Cardiac fibroblast (primary cell): Measurements from ENCODE around the gene CTSC.

Experiments
- DNase-seq, 2 donors: peaks; one replicate each; pipeline versions ENCODE4 v3.0.0 to v3.0.0-alpha.2; 2010; ENCODE audit warnings: low read depth in 2 of 2
- H3K4me3 ChIP-seq, 2 donors: replicated peaks in 1 of 2; 1 replicate in 1 of 2; 2 replicates in 1 of 2; pipeline ENCODE4 v1.5.1; 2011; ENCODE audit warnings: low read depth in 2 of 2, low read length in 2 of 2, mild to moderate bottlenecking in 2 of 2, moderate library complexity in 1 of 2
- CTCF ChIP-seq: IDR thresholded peaks from one replicate; pipeline ENCODE4 v1.5.1; 2011; ENCODE audit warnings: low read depth, mild to moderate bottlenecking, low read length, inconsistent platforms

Gene CTSC

DNA sequence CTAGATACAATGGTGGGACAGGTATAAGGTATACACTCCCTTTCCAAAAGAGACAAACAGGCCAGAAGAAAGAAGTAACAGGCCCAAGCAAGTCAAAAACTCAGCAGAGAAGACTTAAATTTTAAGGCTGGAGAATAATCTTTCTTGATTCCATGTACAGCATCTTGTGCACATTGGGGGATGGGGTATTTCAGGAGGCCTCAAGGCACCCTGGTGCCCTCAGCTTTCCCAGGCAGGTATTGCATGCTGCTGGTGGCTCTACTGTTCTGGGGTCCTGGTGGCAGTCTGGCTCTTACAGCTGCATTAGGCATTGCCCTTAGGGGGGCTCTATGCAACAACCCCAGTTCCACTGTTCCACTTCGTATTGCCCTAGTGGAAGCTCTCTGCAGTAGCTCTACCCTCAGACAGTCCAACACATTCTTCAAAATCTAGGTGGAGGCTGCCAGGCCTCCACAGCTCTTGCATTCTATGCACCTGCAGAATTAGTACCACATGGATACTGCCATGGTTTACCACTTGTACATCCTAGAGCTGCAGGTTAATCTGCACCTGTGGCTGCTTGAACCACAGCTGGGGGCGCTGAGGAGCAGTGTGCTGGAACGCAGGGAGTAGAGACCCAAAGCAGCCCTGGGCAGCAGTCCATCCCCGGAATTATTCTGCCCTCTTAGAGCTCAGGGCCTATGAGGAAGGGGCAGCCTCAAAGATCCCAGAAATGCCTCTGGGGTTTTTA lies 4.2 kb upstream of the CTSC start:
- TF ChIP-seq CTCF, result no peak
- no peak overlapping the region for H3K4me3 ChIP-seq
- no peak for DNase-seq

DNA sequence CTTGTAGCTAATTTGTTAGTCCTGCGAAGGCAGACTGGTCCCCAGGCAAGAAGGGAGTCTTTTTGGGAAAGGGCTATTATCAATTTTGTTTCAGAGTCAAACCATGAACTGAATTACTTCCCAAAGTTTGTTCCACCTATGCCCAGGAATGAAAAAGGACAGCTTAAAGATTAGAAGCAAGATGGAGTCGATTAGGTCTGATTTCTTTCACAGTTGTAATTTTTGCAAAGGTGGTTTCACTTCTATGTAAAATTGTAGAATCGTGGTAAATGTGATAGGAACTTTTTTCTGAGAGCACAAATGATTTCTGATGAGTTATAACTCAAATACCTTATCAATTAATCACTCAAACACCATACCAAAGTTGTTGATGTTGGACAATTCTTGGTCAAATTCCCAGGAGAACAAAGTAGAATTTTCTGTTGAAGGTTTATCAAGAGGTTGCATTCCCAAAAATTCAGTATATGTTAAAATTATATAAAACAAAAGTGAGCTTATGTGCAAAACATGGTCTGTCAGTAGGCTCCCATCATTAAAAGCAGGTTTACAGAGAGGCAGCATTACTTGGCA lies 2.9 kb upstream of the CTSC start:
- H3K4me3 ChIP-seq, result no peak overlapping the region
- no peak for TF ChIP-seq CTCF
- DNase-seq, result peak in 1 of 2 donors; percentile 71

DNA sequence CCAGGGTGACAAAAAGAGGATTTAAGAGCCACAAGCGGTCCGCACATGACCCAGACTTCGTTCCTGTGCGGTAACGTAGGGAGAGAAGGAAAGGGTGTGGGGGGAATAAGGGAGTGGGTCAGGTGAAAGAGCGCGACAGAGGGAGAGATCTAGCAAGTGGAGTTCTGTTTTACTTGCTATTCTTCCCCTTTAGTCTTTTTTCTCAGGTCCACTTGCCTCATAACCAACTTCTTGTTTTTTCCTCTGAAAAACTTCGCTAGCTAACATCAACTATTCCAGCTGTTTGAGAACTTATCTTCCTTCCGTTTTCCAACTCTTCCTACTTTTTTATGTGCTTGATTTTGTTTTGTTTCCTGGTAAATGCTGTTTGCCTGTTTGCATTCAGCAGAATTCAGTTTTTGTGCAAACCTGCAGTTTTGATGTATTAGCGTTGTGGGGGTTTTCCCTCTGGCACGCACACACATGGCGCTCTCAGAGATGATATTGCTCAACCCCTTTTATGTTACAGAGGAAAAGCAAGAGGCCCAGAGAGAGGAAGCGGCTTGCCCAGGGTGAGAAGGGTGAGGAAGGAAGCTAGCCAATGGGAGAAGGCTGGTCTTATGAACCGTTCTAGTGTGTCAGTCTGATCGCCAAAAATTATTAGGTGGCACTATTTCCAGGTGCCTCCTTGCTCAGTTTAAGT lies 592 bp upstream of the CTSC start:
- no peak for TF ChIP-seq CTCF
- peak overlapping the region; percentile 97 to 98 for H3K4me3 ChIP-seq
- DNase-seq, result peak; percentile 88 to 93

GRCh38 chr11:88335284-88335683 lies 2.3 kb downstream of the CTSC start:
- no peak for TF ChIP-seq CTCF
- DNase-seq, result no peak
- H3K4me3 ChIP-seq, result peak overlapping the region; percentile 28 to 97

DNA sequence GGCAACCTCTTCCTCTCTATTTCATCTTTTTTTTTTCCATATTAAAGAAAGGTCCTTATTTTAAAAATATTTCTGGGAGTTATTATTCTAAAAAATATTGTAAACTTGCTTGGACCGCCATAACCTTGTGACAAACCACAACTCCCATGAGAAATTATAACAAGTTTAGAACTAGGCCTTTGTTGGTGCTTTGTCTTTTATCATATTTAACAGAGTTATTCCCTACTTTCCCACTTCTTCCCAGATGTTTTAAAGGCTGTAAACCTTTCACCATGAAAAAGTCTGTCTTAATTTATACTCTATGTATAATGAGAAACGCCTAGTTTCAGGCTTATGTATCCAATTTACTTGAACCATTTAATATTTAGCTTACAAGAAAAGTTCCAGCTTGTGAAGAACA lies 3.7 kb downstream of the CTSC start:
- DNase-seq, result no peak
- no peak for TF ChIP-seq CTCF
- peak overlapping the region in 1 of 2 donors; percentile 15 for H3K4me3 ChIP-seq

GRCh38 chr11:88332851-88333250 lies 4.7 kb downstream of the CTSC start:
- TF ChIP-seq CTCF, result peak; percentile 10
- H3K4me3 ChIP-seq, result no peak overlapping the region
- DNase-seq, result peak; percentile 35 to 77
